ENCODE results near the gene FGG.
"Not testable (repeated sequence)": the region's sequence is repeated elsewhere in the genome, so short reads cannot be mapped to it uniquely, and the experiment has no call there.

FGG gene

DNA sequence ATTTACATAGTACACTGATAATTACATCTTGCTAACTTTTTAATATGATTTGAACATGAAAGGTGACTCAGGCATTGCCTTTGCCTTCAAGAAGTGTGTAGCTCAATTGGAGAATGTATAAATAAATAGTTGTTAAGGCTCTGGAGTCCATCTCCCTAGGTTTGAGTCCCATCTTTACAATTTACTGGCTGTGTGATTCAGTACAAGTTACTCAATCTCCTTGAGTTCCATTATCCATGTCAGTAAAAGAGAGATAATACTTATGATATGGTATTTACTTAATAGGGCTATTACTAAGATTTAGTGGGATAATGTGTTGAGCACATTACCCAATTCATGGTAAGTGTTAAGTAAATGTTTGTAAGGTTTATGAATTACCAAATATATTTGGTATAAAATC, 1.9 kb upstream of the FGG start:
- DNase-seq (ENCODE audit: low read depth, low spot score) = no peak
- H3K27ac ChIP-seq = no peak overlapping the region

DNA sequence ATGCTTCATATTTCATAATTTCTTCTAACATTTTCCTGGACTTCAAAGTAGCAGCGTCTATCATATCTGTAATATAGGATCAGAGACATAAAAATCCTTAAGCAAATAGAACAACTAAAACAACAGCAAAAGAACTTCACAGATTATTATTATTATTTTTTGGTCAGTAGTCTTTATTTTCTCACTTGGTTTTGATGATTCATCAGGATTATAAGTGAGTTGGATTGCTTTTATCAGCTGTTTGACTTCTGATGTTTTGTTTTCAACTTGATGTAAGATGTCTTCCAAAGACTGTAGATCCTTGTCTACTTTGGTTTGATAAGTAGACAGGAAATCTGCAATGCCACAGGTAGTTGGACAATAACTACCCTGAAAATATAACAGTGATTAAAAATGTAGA, 623 bp downstream of the FGG start:
- DNase-seq (ENCODE audit: low read depth, low spot score) = no peak

DNA sequence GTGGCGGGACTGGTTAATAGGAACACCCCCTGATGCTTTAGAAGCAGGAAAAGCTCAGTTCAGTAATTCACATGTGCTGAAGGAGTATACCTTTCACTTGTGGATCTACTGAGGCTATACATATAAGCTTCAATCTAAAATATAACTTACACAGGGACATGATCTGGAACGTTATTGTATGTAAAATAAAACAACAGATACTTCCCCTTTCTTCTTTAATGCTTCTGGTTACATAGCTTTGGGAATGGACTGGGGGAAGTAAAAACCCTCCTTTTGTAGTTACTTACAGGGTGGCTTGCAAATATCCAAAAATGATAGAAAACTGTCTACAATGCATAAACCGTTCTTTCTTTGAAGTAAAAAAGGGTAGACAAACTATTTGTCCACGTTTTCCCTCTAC, 1.9 kb downstream of the FGG start:
- H3K27ac ChIP-seq = no peak overlapping the region
- DNase-seq (ENCODE audit: low read depth, low spot score) = no peak

More for the DNA sequence above, 623 bp downstream of the FGG start:
- no peak overlapping the region for H3K27ac ChIP-seq

- DNase-seq (ENCODE audit: low read depth, low spot score) = no peak
- H3K27ac ChIP-seq = no peak overlapping the region
Measured at GRCh38 chr4:154609532-154609931, 2.9 kb downstream of the FGG start.

GRCh38 chr4:154608361-154609252, 3.8 kb downstream of the FGG start:
- H3K27ac ChIP-seq = no peak overlapping the region
- no peak for DNase-seq (ENCODE audit: low read depth, low spot score)

- DNase-seq (ENCODE audit: low read depth, low spot score) = no peak
Measured at GRCh38 chr4:154606728-154607723, 5.4 kb downstream of the FGG start.

DNA sequence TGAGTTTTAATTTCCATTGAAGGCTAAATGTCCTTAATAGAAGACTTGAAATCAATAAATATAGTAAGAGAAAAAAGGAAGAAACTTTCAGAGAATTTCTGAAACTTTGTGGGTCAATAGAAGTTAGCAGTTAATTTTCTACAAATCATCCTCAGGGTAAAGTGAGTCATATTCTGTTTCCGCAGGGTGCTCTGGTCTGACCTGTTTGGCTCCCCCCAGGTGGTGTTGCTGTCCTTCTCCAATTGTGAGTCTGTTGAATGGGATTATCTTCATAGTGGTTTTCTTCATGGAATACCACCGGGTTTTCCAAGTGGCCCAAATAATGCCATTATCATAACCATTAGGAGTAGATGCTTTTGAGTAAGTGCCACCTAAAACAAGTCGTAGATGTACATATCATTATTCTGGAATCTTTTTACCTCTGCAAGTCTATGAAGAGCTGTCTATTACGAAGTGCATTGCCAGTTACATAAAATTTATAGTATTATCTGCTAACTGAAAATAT, 7.7 kb downstream of the FGG start:
- H3K27ac ChIP-seq = no peak overlapping the region
- no peak for DNase-seq (ENCODE audit: low read depth, low spot score)

More at GRCh38 chr4:154606728-154607723, 5.4 kb downstream of the FGG start:
- no peak overlapping the region for H3K27ac ChIP-seq

DNA sequence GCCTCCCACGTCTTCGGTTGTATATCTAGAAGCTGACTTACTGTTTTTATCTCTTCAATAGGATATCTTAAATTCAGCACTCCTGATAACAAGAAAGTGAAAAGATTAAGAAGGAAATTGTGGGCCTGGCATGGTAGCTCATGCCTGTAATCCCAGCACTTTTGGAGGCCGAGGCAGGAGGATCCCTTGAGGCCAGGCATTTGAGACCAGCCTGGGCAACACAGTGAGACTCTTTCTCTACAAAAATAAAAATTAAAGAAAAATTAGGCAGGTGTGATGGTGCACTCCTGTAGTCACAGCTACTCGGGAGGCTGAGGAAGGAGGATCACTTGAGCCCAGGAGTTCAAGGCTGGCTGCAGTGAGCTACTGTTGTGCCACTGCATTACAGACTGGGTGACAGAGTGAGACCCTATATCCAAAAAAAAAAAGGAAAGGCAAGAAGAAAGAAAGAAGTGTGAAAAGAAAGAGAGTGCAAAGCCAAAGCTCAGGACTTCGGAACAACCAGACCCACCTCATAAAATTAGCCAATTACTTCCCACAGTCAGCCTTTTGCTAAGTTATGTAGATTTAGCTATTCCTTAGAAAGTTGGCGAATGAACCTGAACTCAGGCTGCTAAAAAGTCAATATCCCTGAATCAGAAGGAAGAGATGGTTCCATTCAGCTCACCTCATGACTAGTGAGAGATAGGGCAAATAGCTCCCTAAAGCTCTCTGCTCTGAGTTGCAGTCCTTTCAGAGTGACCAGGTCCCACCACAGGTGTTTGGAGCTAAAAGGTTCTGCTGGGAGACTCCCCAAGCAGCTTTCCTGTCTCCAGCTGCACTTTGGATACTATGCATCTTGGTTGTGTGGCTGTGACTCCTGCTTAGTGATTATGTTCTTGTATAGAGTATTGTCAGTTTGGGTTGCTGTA, 9.2 kb downstream of the FGG start:
- DNase-seq (ENCODE audit: low read depth, low spot score) = no peak
- H3K27ac ChIP-seq = no peak overlapping the region

- no peak overlapping the region for H3K27ac ChIP-seq
- DNase-seq (ENCODE audit: low read depth, low spot score) = no peak
Measured at GRCh38 chr4:154602404-154603020, 9.9 kb downstream of the FGG start.

DNA sequence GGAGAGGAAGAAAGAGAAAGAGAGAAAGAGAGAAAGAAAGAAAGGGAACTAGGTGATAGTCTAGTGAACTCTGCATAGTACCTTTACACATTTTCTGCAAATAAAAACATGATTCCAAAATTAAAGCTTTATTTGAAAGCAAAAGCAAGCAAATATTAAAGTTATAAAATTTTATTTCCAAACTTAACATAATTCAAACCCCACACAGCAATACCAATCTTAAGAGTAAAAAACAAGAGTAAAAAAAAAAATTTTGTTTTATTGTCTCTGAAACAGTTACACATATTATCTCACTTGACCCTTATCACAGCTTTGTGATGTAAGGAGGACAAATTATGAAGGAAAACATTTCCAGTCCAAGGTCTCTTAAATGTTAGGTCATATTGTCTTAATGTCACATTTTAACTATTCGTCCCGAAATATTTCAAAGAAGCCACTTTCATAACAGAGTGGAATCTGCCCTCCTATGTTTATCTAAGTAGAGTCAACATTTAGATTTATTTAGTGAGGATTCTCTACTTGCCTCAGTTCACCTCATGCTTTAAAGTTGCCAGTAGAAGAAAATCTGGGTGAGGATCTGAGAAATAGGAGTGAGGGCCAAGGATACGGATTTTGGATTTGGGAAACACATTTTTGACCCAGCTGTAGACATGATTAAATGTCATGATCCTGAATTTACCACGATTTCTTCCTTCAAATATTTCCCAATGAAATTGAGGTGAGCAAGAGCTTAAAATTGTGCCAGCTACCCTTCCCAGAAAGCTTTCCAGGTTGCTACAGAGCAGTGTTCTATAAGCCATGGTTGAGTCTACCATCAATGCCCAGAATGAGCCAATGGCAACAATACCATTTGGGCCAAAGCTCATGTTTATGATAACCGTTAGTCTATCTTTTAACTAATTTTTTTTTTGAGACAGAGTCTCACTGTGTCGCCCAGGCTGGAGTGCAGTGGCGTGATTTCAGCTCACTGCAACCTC, 14.4 kb downstream of the FGG start:
- no peak for DNase-seq (ENCODE audit: low read depth, low spot score)
- H3K27ac ChIP-seq = no peak overlapping the region

GRCh38 chr4:154597281-154597680, 15.2 kb downstream of the FGG start:
- not testable (repeated sequence) for H3K27ac ChIP-seq; DNase-seq (ENCODE audit: low read depth, low spot score)

DNA sequence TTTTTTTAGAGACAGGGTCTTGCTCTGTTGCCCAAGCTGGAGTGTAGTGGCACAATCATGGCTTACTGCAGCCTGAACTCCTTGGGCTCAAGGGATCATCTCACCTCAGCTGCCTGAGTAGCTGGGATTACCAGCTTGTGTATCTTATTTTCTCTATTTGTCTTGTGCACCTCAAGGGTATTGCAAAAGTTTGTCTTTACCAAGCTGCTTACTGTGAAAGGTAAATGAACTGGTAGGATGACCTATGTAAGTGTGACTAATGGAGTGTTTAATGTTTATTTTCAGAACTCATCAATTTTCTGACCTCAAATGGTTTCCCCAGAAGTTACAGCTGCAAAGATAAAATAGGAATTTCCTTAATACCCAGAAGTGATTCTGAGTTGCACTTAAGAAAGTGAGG, 16.6 kb downstream of the FGG start:
- DNase-seq (ENCODE audit: low read depth, low spot score) = peak; percentile 16
- no peak overlapping the region for H3K27ac ChIP-seq

GRCh38 chr4:154594343-154594742, 18.1 kb downstream of the FGG start:
- not testable (repeated sequence) for DNase-seq (ENCODE audit: low read depth, low spot score); H3K27ac ChIP-seq

GRCh38 chr4:154593868-154594267, 18.6 kb downstream of the FGG start:
- no peak overlapping the region for H3K27ac ChIP-seq
- DNase-seq (ENCODE audit: low read depth, low spot score) = no peak

DNA sequence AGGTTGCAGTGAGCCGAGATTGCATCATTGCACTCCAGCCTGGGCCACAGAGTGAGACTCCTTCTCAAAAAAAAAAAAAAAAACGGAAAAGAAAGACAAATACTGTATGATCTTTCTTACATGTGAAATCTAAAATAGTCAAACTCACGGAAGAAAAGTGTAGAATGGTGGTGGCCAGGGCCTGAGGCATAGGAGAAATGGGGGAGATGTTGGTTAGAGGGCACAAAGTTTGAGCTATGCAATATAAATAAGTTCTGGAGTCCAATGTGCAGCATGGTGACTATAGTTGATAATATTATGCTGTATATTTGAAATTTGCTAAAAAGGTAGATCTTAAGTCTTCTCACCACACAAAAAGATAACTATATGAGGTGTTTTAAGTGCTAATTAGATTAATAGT, 20.6 kb downstream of the FGG start:
- no peak overlapping the region for H3K27ac ChIP-seq
- DNase-seq (ENCODE audit: low read depth, low spot score) = no peak

GRCh38 chr4:154590329-154591006, 22.0 kb downstream of the FGG start, which contains the start of gene FGA:
TSS of gene FGA (minus strand) at chr4:154590742. CDS start at chr4:154590687, 55 bp downstream.
- no peak within 1 kb of the TSS for H3K27ac ChIP-seq
- DNase-seq (ENCODE audit: low read depth, low spot score) = no peak
